AG10803 (cell line): Measurements from ENCODE around the gene TTC38.

Experiments
- DNase-seq: peaks from one replicate; pipeline ENCODE4 v3.0.0; 2010; ENCODE audit warnings: low read depth
- H3K4me3 ChIP-seq: 2 replicates; pipeline ENCODE4 v1.5.1; 2011; ENCODE audit warnings: mild to moderate bottlenecking, low read length, control low read depth
- CTCF ChIP-seq: conservative IDR thresholded peaks from 2 replicates; pipeline ENCODE4 v1.5.1; 2011; ENCODE audit warnings: mild to moderate bottlenecking, low read length, control low read depth, inconsistent platforms

Gene TTC38

DNA sequence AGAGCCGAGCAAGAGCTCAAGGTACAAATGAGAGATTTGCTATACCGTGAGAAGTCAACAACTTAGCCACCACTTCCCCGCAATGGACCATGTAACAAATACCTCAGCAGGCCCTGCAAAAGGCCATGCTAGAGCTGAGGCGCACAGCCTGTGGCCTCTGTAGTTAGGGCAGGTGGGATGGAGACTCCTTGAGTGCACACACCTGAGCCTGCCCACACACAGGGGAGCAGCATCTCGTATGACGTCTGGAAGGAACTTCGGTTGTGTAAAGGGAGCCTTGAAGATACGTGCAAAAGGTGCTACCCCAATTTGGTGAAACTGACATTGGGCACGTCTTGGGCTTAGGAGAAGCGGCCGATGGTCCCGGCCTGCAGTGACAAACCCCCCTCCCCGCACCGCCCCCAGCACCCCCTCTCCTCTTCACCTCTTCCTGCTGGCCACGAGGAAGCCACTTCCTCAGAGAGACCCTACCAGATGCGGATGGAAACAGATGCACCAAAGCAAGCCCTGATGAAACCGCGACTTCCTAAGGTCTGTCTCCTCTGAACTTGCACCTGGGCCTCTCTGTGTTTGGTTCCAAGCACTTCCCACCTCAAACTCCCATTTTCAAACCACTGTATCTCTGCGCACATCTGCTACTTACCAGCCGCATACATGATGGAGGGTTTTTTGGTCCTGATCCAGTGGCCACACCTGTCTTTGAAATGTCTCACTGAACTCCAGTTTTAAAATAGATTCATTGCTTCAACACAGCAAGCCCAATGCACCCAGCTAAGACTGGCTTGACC is 28.4 kb upstream of the TTC38 start:
- no peak for DNase-seq
- no peak for TF ChIP-seq CTCF
- no peak overlapping the region for H3K4me3 ChIP-seq

- TF ChIP-seq CTCF, result no peak
- DNase-seq, result no peak
- H3K4me3 ChIP-seq, result no peak overlapping the region
Measured at GRCh38 chr22:46240073-46240472, 27.7 kb upstream of the TTC38 start.

DNA sequence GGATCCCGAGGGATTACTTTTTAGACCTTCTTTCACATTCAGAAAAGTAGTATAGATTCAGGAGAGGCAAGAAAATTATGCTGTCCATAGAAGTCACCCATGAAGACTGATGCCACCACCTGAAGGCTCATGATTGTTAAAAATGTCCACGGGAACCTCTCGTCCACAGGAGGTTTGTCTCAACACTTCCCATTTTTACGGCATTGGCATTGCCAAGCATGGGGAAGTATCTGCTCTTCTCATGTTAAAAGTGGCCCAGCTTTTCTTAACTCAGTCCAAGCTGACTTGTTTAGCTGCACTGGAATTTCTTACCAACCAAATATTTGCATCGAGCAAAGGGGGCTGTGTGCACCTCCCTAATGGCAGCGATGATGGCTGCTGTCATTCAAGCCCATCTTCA is 27.3 kb upstream of the TTC38 start:
- no peak for DNase-seq
- H3K4me3 ChIP-seq, result no peak overlapping the region
- no peak for TF ChIP-seq CTCF

- no peak for TF ChIP-seq CTCF
- DNase-seq, result no peak
Measured at GRCh38 chr22:46240907-46241306, 26.9 kb upstream of the TTC38 start.

GRCh38 chr22:46241396-46242007 is 26.3 kb upstream of the TTC38 start:
- no peak for TF ChIP-seq CTCF
- DNase-seq, result no peak
- H3K4me3 ChIP-seq, result no peak overlapping the region

More at GRCh38 chr22:46240907-46241306, 26.9 kb upstream of the TTC38 start:
- no peak overlapping the region for H3K4me3 ChIP-seq

DNA sequence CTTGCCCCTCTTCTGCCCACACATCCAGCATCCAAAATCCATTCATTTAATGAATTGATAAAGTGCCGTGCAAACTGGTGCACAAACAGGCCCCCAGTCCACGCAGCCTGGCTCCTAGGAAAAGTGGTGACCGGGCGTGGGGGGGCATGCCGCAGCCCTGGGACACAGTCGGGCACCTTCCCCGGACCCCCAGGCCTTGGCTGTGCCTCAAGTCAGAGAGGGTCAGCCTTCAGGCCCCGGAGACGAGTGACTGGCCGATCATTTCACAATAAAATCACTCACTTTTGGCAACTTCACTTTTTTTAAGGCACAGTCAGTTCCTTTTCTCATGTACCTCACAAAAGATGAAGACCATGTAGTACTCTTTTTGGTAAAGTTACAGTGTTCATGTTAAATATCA is 25.7 kb upstream of the TTC38 start:
- TF ChIP-seq CTCF, result no peak
- no peak for DNase-seq
- no peak overlapping the region for H3K4me3 ChIP-seq

GRCh38 chr22:46244771-46245170 is 23.0 kb upstream of the TTC38 start:
- H3K4me3 ChIP-seq, result no peak overlapping the region
- no peak for DNase-seq
- TF ChIP-seq CTCF, result no peak
